Activated CD4-positive, CD25-positive, alpha-beta regulatory T cell treated with anti-CD3 and anti-CD28 coated beads, Interleukin-2, amount 50 U/mL, for 72 hours (primary cell): ENCODE results near the gene FSTL1.

Experiments
- DNase-seq: peaks from one replicate; pipeline ENCODE4 v3.0.0; 2021

Gene FSTL1

GRCh38 chr3:120462409-120462959 lies 11.7 kb upstream of the FSTL1 start:
- DNase-seq, result no peak

DNA sequence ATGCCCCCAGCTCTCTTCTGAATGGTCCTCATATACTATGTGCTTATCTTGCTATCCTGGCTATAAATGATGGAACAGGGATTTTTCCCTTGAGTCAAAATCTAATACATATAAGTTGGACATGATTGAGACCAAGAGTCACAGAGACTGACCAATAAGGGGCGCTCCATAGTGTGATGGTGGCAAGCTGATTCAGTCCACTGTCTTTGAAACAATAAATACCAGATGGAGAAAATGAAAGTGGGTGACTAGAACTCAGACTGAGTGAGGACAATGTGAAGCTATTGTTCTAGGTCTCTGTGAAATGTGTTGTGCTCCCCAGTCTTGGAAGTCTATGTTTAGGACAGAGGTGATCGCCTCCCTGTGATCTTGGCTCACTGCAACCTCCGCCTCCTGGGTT lies 10.6 kb upstream of the FSTL1 start:
- DNase-seq, result no peak

GRCh38 chr3:120460862-120461261 lies 10.1 kb upstream of the FSTL1 start:
- DNase-seq, result no peak

- DNase-seq, result no peak
Measured at GRCh38 chr3:120460181-120460790, 9.5 kb upstream of the FSTL1 start.

DNA sequence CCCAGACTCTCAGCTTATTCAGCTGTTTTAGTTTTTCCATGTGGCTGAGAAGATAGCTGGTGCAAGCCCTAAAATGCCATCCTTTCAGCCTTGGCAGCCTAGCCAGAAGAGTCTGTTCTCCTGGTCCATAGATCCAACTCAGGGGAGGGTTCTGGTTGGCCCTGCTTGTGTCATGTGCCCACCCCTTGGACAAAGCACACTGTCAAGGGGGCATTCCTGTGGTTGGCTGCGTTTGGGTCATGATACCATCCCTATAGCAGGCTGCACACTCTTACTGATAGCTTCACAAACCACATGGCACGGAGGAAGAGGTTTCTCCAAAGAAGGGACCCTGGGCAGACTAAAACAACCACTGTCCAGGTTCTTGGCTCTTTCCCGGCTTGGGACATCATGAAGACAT lies 8.4 kb upstream of the FSTL1 start:
- no peak for DNase-seq

DNA sequence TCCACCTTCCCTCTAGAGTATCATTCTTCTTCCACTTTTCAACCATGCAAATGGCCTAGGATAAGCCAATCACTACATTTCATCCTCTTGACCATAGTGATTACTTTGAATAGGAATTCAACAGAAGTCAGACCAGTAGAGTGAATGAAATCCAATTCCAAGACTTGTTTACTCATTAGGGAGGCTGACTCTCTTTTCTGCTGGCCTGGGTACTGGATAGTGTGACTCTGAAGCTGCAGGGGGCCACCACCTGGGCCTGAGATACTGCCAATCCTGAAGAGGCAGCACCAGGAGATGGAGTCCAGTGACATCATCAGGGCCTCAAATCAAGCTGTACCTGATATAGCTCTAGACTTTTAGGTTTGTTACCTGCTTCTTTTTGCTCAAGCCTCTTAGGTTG lies 7.0 kb upstream of the FSTL1 start:
- no peak for DNase-seq

- no peak for DNase-seq
Measured at GRCh38 chr3:120454076-120454689, 3.4 kb upstream of the FSTL1 start.

- no peak for DNase-seq
Measured at GRCh38 chr3:120452816-120453215, 2.0 kb upstream of the FSTL1 start.

DNA sequence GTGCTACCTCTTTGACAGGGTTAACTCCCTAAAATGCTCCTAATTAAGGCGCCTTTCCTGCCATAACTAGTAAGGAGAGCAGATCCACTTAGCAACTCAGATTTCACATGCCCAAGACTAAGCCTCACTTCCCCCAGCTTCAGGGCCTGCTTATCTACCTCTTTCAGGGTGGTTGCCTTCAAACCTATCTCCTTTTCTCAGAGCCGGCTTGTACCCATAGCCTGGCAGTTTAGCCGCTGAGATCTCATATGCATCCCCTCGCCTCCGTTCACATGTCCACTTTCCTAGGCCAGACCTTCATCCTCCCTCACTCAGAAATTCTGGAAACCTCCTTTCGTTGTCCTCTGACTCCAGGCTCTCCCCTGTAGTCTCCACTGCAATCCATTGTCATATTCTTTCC lies 1.0 kb upstream of the FSTL1 start:
- no peak for DNase-seq

DNA sequence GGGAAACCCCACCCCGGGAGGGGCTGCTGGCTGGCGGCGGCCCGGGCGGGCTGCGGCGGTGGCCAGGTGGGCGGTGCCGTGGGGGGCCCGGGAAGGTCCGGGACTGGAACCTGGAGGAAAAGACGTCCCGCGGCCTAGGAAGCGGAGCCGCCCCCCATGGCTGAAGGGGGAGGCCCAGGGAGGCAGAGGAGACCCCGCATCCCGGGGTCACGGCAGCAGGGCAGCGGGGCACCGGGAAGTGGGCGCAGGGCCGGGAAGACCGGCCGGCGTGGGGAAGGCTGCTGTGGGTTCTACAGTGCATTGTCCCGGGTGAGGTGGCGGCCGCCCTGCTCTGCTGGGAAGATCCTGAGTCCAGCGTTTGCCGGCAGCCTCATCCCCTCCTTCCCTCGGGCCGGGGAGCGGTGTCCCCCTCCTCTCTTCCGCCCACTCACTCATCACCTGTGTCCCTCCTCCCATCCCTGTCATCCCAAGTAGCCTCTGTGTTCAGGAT lies 525 bp upstream of the FSTL1 start:
- DNase-seq, result no peak

DNA sequence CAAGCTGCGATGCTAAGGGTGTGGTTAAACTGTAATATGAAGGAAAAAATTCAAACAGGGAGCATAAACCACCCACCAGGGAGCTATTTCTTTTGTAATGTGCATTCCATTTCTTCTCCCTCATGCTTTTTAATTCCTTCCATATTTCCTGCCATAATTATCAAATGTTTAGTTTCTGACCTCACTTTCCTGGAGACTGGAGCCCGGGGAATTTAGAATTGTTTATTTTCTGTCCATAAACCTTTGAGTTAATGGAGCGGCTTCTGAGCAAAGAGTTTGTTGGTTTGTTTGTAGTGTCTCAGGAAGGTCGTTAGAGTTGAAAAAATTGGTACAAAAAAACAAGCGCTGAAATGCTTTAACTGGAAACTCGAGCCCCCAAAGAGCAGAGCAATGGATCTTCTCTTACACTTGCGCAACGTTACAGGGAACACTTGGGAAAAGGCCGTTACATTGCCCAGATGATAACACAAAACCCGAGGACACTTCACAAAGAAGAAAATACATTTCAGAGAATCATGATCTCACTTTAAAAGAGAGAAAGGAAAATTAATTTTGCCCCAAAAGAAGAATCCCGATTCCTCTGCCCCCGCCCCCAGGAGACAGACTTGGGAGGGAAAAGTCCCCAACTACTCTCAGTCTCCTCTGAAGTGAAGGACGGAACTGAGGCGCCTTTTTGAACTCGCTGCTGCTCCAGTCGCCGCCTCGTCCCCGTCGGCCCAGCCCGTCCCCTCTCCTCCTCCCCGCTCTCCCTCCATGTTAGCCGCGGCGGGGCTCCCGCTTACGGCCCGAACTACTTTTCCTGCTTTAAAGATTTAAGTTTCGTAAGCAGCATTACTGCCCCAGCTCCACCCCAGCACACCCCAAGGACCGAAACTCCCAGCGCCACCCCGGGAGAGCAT lies 842 bp downstream of the FSTL1 start:
- no peak for DNase-seq

- DNase-seq, result no peak
Measured at GRCh38 chr3:120449251-120449650, 1.5 kb downstream of the FSTL1 start.

- no peak for DNase-seq
Measured at GRCh38 chr3:120448756-120449155, 2.0 kb downstream of the FSTL1 start.

DNA sequence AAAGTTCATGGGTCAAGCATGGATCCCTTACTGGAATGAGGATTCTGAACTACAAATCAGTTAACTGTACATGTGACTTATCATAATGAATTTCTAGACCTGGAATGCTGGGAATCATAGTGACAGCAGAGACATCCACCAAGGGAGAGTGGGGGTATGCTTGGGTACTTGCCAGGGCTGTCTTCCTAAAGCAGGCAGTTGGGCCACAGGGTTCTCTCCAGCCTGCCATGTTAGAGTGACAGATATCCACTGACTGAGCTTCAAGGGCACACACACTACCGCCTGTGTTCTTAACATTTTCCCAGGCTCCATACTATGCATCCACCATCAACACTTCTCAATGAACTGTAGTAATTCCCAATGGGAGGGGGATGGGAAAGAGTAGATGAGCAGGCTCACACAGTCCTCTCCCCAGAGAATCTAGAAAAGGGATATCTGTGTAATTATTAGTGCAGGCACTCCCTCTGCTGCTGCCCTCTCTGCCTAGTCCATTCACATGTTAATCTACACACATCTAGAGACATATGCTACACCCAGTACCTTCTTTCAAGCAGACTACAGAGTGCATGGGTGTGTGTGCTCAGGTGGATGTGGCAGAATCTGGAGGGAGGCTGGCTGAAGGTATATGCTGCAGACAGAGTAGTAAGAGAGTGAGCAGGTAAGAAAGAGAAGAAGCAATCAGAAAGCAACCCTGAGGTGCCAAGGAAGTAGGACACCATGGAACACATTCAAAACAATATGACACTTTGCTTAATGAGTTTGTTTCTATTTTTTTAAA lies 3.7 kb downstream of the FSTL1 start:
- no peak for DNase-seq

DNA sequence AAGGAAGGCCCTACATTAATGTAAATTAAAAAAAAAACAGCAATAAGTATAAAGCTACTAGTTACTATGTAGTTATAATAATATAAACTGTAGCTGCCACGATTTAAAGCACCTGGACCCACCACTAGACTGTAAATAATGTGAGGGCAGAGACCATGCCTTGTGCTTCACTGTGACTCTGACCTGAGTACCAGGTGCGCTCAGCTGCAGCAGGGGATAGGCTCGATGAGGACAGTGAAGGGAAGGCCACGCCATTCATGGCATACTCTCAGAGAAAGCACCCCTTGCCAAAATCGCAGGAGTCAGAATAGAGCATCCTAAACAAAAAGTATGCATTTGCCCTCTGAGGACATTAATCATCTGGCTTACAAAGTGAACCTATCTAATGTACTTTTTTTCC lies 5.1 kb downstream of the FSTL1 start:
- DNase-seq, result no peak

- no peak for DNase-seq
Measured at GRCh38 chr3:120443626-120444123, 7.1 kb downstream of the FSTL1 start.

DNA sequence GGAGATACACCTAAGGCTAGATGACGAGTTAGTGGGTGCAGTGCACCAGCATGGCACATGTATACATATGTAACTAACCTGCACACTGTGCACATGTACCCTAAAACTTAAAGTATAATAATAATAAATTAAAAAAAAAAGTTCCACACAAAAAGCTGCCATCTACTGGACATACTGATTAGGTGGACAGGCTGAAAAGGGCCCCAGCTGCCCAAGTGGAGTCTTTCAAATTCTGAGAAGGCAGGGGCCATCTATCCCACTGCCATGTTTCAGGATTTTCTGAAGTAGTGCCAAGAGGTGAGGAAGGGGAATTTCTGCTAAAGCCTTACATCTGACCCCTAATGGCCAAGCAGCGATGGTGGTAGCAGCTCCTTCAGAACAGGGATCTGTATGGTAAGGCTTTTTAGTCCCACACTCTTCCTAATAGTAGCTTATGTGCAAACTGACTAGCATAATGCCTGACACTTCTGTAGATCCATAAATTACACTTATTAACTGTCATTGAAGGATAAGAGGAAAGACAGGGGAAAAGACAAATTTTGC lies 7.7 kb downstream of the FSTL1 start:
- no peak for DNase-seq

DNA sequence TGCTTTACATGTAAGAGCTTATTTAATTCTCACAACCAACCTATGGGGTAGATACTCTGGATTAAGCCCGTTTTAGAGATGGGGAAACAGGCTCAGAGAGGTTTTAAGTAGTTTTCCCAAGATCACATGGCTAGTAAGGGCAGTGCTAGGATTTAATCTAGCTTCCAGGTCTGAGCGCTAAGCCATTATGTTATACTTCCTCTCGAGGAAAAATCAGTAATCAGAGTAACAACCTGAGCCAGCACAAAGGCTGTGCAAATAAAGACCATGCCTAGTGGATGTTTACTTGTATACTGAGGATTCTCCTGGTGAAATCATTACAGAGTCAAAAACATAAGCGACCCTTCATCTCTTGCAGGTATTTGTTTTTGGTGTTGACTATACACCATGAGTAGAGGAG lies 9.0 kb downstream of the FSTL1 start:
- DNase-seq, result no peak

DNA sequence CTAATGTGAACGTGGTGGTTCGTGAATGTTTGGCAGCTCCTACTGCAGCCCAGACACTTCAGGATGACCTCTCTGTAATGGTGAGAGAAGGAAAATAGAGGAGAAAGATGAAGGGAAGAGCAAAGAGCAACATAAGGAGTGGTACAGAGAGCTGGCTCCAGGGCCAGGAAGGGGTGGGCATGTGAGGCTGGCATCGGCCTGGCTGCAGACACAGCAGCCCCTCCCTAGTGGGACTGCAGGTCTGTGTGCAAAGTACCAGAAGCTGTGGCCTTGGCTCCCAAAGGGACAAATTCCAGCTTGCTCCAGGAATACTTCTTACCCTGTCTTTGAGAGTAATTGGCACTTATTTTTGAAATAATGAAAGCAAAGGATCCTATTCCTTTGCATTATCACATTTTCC lies 10.0 kb downstream of the FSTL1 start:
- no peak for DNase-seq

DNA sequence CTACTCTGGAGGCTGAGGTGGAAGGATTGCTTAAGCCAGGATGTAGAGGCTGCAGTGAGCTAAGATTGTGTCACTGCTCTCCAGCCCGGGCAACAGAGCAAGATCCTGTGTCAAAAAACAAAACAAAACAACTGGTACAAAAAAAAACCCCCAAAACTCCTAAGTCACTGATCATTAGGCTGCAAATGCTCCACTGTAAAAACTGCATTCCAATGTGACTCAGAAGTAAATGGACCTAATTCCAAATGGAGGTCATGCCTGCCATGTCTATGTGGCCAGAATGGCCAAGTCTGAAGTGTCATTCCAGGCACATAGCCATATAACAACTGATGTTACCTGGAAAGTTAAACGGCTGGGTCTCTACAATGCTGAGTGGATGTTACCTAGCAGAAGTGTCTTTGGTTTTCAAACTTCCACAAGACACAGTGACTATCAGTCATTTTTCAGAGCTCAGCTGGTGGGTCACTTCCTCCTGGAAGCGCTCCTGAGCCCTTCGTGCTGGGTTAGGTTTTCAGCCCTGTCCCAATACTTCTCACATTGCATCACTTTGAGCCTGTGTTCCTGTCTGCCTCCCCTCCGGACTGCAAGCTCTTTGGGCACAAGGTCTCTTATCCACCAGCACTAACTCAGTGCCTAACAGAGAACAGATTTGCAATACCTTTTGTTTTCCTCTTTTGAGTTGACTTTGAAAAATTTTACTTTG lies 10.6 kb downstream of the FSTL1 start:
- DNase-seq, result no peak

DNA sequence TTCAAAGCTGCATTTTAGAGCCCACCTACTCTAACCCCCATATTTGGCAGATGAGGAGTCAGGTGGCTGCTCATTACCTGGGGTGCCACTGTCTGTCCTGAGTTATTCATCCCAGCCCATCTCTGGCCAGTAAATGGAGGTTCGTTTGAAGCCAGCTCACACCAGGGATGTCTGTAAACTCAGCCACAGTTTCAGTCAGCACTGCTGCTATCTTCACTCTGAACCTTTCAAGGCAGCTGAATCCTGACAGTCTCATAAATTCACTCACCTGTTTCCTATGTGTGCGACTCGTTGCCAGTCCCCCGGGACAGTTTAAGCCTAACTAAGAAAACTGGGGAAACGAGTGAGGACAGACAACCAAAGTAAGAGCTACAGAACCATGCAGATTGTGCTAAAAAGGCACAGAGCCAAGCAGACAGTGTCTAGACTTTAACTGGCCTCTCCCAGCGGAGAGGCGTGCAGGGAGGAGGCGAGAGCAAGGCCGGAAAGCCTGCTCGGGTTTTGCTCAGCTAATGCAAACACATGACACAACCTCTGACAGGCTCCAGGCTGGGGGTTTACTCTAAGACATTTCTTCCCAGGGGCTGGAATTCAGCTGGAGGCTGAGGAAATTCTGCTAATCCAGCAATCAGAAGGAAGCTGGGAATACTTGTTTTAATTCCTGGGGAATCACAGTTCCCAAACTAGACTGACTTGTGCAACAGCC lies 12.0 kb downstream of the FSTL1 start:
- no peak for DNase-seq
